Esophagus muscularis mucosa (tissue), 4 donors: ENCODE results near the gene TNPO3. TPM values are rescaled to one million over a fixed set of nuclear protein-coding genes. Genes with fewer than 3 reads are reported as not detected.

Experiments
- DNase-seq: peaks from one replicate; pipeline ENCODE4 v3.0.0-alpha.2; 2017; ENCODE audit errors: extremely low spot score
- H3K27ac ChIP-seq, 4 donors: fragments of 200-600 bp; sonication (generic); replicated peaks in 1 of 4; 1 replicate in 3 of 4; 2 replicates in 1 of 4; pipeline ENCODE4 v1.5.1; 2016 to 2019; ENCODE audit warnings: mild to moderate bottlenecking in 1 of 4
- H3K27me3 ChIP-seq, 4 donors: fragments of 200-600 bp; sonication (generic); one replicate each; pipeline versions ENCODE4 v1.5.1 to v1.6.0; 2016 to 2019
- H3K36me3 ChIP-seq, 4 donors: fragments of 200-600 bp; sonication (generic); one replicate each; pipeline ENCODE4 v1.5.1; 2016 to 2019
- H3K4me1 ChIP-seq, 4 donors: fragments of 200-600 bp; sonication (generic); one replicate each; pipeline ENCODE4 v1.5.1; 2016 to 2019
- H3K4me3 ChIP-seq, 4 donors: fragments of 200-600 bp; sonication (generic); 1 replicate in 2 of 4; 2 replicates in 2 of 4; pipeline ENCODE4 v1.5.1; 2016 to 2019; ENCODE audit warnings: mild to moderate bottlenecking in 4 of 4, moderate library complexity in 1 of 4
- H3K9me3 ChIP-seq, 4 donors: fragments of 200-600 bp; sonication (generic); 1 replicate in 3 of 4; 2 replicates in 1 of 4; pipeline ENCODE4 v1.5.1; 2016 to 2019
- EP300 ChIP-seq: sonication (generic); formaldehyde crosslinking; IDR thresholded peaks from one replicate; pipeline ENCODE4 v1.6.1; 2017; ENCODE audit warnings: antibody characterized with exemption
- POLR2A ChIP-seq: fragments of 450-650 bp; IDR thresholded peaks from one replicate; pipeline ENCODE4 v1.6.1; 2017; ENCODE audit warnings: antibody characterized with exemption, moderate library complexity, mild to moderate bottlenecking, low read depth
- POLR2AphosphoS5 ChIP-seq, 2 donors: sonication (generic); formaldehyde crosslinking; IDR thresholded peaks; one replicate each; pipeline ENCODE4 v1.6.1; 2017; ENCODE audit warnings: antibody characterized with exemption in 2 of 2
- WGBS: methylation state at CpG from one replicate; pipeline ENCODE4 v1.1.5; 2018; 5-methylcytosine and 5-hydroxymethylcytosine counted together
- intact Hi-C: fragments of 100-400 bp; cut with DNase I; formaldehyde crosslinking; loops from one replicate; pipeline ENCODE4 v1.15.1; 2023
- total RNA-seq, 4 donors: library from RNA; depleted of rRNA; stranded (reverse); fragments of >200 nt; gene quantifications; one replicate each; pipeline versions ENCODE4 v1.1.0 to v1.2.1, GENCODE V29; 2016
- TF ChIP-seq, protein P1 (sequence below), 3 experiments: fragments of 200-600 bp in 2 of 3; fragments of 450-650 bp in 1 of 3; sonication (generic) in 2 of 3; IDR thresholded peaks; one replicate each; pipeline ENCODE4 v1.5.1; 2017 to 2019; ENCODE audit warnings: antibody characterized with exemption in 3 of 3, mild to moderate bottlenecking in 2 of 3, moderate library complexity in 1 of 3

TNPO3 gene
- total RNA-seq, 4 donors from 2014 or later = 35.7 to 46.2 (median 38.1) TPM

GRCh38 chr7:129030440-129030839 is 24.5 kb downstream of the TNPO3 start:
- TF ChIP-seq POLR2AphosphoS5 (IDR thresholded peaks at IDR 0.05) (no peak), POLR2A (no peak), EP300 (no peak)
- TF ChIP-seq, protein P1, sequence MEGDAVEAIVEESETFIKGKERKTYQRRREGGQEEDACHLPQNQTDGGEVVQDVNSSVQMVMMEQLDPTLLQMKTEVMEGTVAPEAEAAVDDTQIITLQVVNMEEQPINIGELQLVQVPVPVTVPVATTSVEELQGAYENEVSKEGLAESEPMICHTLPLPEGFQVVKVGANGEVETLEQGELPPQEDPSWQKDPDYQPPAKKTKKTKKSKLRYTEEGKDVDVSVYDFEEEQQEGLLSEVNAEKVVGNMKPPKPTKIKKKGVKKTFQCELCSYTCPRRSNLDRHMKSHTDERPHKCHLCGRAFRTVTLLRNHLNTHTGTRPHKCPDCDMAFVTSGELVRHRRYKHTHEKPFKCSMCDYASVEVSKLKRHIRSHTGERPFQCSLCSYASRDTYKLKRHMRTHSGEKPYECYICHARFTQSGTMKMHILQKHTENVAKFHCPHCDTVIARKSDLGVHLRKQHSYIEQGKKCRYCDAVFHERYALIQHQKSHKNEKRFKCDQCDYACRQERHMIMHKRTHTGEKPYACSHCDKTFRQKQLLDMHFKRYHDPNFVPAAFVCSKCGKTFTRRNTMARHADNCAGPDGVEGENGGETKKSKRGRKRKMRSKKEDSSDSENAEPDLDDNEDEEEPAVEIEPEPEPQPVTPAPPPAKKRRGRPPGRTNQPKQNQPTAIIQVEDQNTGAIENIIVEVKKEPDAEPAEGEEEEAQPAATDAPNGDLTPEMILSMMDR (IDR thresholded peaks at IDR 0.05) = no peak
- intact Hi-C loops = no loop called here
- no peaks in the 10 kb centered on the region for H3K9me3 ChIP-seq
- no peak for DNase-seq
- H3K4me3 ChIP-seq = no peak overlapping the region
- no peaks in the 10 kb centered on the region for H3K4me1 ChIP-seq
- no peaks in the 10 kb centered on the region for H3K27me3 ChIP-seq
- H3K27ac ChIP-seq = no peak overlapping the region
- peaks cover 3 to 28% (median 9%) of the 10 kb centered on the region in 4 donors for H3K36me3 ChIP-seq
- 94% methylated on average over 3 of the region's 3 CpGs for WGBS

GRCh38 chr7:129024125-129024524 is 30.8 kb downstream of the TNPO3 start:
- 95% methylated on average over 3 of the region's 3 CpGs for WGBS
- no peak for DNase-seq
- Histone ChIP-seq H3K27ac (no peak overlapping the region), H3K4me1 (peaks cover 0 to 6% (median 5%) of the 10 kb centered on the region in 4 donors), H3K36me3 (peaks cover 0 to under 1% (median 0%) of the 10 kb centered on the region in 4 donors), H3K9me3 (no peaks in the 10 kb centered on the region), H3K27me3 (no peaks in the 10 kb centered on the region), H3K4me3 (no peak overlapping the region)
- TF ChIP-seq, protein P1 (IDR thresholded peaks at IDR 0.05) = no peak
- TF ChIP-seq POLR2A (no peak), POLR2AphosphoS5 (IDR thresholded peaks at IDR 0.05) (no peak), EP300 (no peak)
- intact Hi-C loops = no loop called here

DNA sequence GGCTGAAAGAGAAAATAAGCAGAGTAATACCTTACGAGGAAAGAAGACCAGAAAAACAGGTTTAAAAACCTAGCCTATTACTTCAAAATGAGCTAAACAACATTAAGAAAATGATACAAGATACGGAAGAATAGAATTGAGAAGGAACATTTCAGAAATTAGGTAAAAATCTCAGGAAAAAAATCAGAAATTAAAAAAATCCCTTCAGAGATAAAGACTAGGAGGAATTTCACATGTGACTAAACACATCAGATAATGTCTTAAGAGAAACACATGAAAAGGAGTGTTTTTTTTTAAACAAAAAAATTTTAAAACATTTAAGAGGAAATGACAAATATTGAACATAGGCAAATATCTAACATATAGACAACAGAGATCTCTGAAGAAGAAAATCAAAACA is 33.3 kb downstream of the TNPO3 start:
- 94% methylated on average over 2 of the region's 2 CpGs for WGBS
- DNase-seq = no peak
- Histone ChIP-seq H3K36me3 (peaks cover 0 to 13% (median 2%) of the 10 kb centered on the region in 4 donors), H3K4me3 (no peak overlapping the region), H3K27me3 (no peaks in the 10 kb centered on the region), H3K27ac (no peak overlapping the region), H3K9me3 (no peaks in the 10 kb centered on the region), H3K4me1 (peaks cover 0 to 6% (median 5%) of the 10 kb centered on the region in 4 donors)
- no peak for TF ChIP-seq POLR2A
- no peak for TF ChIP-seq POLR2AphosphoS5 (IDR thresholded peaks at IDR 0.05)
- TF ChIP-seq, protein P1 (IDR thresholded peaks at IDR 0.05) = no peak
- no peak for TF ChIP-seq EP300
- intact Hi-C loops = no loop called here

DNA sequence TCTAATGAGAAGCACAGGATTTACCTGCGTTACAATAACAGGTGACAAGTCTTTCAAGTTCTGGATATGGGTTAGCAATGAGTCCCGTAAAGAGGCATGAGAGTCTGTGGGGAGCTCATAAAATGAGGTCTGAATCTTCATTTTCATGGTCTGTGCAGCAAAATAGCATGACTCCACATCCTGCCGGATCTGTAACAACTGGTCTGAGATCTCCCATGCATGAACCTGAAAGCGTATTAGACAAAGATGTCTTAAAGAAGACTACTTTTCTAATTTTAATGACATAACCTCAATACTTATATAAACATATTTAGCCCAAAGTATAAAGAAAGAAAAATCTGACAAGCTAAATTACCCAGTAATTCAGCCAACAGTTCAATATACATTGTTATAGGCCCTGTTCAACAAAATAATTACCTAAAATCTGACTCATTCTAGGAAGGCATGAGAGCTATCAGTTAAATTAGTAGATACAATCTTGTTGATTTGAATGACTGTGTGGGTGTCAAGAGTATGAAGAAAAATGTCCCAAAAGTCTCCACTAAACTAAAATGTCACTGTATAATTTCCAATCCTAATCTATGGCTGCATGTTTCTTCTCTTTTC is 36.9 kb downstream of the TNPO3 start:
- H3K4me3 ChIP-seq = no peak overlapping the region
- intact Hi-C loops = no loop called here
- WGBS = 94% methylated on average over 4 of the region's 4 CpGs
- peaks cover 22 to 49% (median 34%) of the 10 kb centered on the region in 4 donors for H3K36me3 ChIP-seq
- DNase-seq = no peak
- H3K4me1 ChIP-seq = no peaks in the 10 kb centered on the region
- H3K27me3 ChIP-seq = no peaks in the 10 kb centered on the region
- TF ChIP-seq EP300 (no peak), POLR2A (no peak), POLR2AphosphoS5 (IDR thresholded peaks at IDR 0.05) (no peak)
- TF ChIP-seq, protein P1 (IDR thresholded peaks at IDR 0.05) = no peak
- H3K9me3 ChIP-seq = no peaks in the 10 kb centered on the region
- H3K27ac ChIP-seq = no peak overlapping the region

DNA sequence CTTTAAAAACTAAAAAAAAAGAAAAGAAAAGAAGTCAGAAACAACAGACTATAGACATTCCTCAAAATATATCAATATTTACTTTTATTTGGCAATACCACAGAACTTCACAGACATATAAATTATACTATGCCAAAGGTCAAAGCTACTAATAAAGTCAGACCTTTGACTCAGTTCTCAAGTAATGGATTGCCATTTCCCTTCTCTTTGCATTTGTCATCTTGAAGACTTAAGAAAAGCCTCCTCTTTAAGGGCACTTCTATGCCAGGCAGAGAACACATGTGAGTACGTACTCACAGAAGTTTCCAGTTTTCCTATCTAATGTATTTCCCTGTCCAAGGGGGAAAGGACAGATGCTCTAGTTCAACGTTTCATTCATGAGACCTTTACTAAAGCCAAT is 37.6 kb downstream of the TNPO3 start:
- Histone ChIP-seq H3K27ac (no peak overlapping the region), H3K9me3 (no peaks in the 10 kb centered on the region), H3K4me3 (no peak overlapping the region), H3K36me3 (peaks cover 22 to 50% (median 36%) of the 10 kb centered on the region in 4 donors), H3K4me1 (no peaks in the 10 kb centered on the region), H3K27me3 (no peaks in the 10 kb centered on the region)
- intact Hi-C loops = no loop called here
- WGBS = 81% methylated on average over 2 of the region's 2 CpGs
- no peak for TF ChIP-seq POLR2A
- TF ChIP-seq EP300 = no peak
- TF ChIP-seq, protein P1 (IDR thresholded peaks at IDR 0.05) = no peak
- no peak for TF ChIP-seq POLR2AphosphoS5 (IDR thresholded peaks at IDR 0.05)
- no peak for DNase-seq
